Measurements from ENCODE around the gene ADGRG1. TPM values are rescaled to one million over a fixed set of nuclear protein-coding genes. Genes with fewer than 3 reads are reported as not detected.

ADGRG1 gene
- total RNA-seq, 1 experiment from 2014 or later = 131 TPM

DNA sequence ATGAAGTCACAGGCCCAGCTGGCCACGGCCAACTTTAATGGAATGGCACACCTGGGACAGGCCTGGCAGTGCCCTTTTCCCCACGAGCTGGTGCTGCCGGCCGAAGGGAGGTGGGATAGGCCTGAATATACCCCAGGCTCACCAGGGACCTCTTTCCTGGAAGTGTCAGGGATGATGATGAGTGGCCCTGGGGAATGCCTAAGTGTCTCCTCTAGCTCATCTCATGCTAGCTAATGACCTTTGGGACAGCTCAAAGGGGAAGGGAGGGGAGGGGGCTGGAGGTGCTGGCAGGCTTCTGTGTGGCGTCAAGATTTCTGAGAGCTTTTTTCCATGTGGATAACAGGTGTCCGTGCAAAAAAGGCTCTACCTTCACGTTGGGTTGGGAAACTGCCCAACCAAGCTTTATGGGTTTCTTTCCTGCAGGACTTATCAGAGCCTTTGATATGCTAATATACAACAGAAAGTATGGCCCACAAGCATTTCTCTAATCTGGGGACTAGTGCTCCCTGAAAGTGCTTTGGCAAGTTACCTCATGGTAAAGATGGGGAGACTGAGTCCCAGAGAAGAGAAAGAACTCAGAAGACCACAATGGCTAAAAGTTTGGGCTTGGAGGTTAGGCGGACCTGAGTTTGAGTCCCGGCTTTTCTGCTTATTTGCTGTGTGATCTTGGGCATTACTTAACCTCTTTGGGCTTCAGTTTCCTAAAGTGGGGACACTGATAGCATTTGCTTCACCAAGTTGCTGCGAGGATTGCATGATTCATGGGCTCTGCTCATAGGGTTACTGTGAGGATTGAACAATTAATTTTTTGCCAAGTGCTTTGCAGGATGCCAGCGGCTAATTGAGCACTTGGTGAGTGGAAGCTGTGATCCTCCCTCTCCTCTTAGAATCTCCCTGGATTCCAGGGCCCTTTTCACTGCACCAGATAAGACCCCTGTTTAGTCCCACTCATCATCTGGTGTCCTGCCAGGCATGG is 14.0 kb downstream of the ADGRG1 start:
- Histone ChIP-seq H3K36me3 (ENCODE audit: low read depth) (peaks cover 11% of the 10 kb centered on the region; the same call in 1 of the 2 replicates), H2AFZ (no peak overlapping the region), H3K4me1 (replicated peaks; ENCODE audit: insufficient read depth) (peaks cover 71% of the 10 kb centered on the region), H3K4me2 (peak overlapping the region; percentile 48), H3K27me3 (ENCODE audit: insufficient read depth, low read depth) (no peaks in the 10 kb centered on the region), H3K27ac (peak overlapping the region; percentile 70), H3K9me2 (ENCODE audit: insufficient read depth) (no peaks in the 10 kb centered on the region), H3K9me3 (ENCODE audit: insufficient read depth, low read depth) (no peaks in the 10 kb centered on the region), H3K4me3 (no peak overlapping the region), H3K79me2 (ENCODE audit: low read depth) (peaks cover 27% of the 10 kb centered on the region), H3F3A (ENCODE audit: insufficient read depth, low read depth) (peaks cover 53% of the 10 kb centered on the region), H4K20me1 (ENCODE audit: insufficient read depth) (no peaks in the 10 kb centered on the region)
- POLR2A ChIA-PET (ENCODE audit: unreplicated experiment) = no interaction called here
- no peak for TF ChIP-seq EZH2 (IDR thresholded peaks at IDR 0.05; ENCODE audit: low read depth)
- CTCF ChIA-PET = interaction anchor here (0.5 to 1.5 kb wide), 6 partner anchors 13 to 93 kb away, joined by 3 to 11 read pairs (median 4); partner anchors contain the start of gene KATNB1
- peak in 1 of 2 experiments; percentile 50 for DNase-seq
- intact Hi-C loops (cut with micrococcal nuclease; ENCODE audit: unreplicated experiment) = loop anchor here (1.0 kb wide), 2 partner anchors 14 to 19 kb away; partner anchors contain the start of gene ADGRG1
- no TSS peak for BruUV-seq (replicated peaks)

- H3K4me1 ChIP-seq (replicated peaks; ENCODE audit: insufficient read depth) = peaks cover 77% of the 10 kb centered on the region
- ChIA-PET CTCF (interaction anchor here (0.8 to 1.5 kb wide), 4 partner anchors 16 to 220 kb away, joined by 3 to 11 read pairs (median 6); no protein-coding TSS in a partner anchor), POLR2A (ENCODE audit: unreplicated experiment) (interaction anchor here (0.6 to 1.2 kb wide), 4 partner anchors 15 to 23 kb away, joined by 3 to 13 read pairs (median 5); partner anchors contain the start of gene ADGRG1)
- no peaks in the 10 kb centered on the region for H3K9me2 ChIP-seq (ENCODE audit: insufficient read depth)
- H2AFZ ChIP-seq = no peak overlapping the region
- H3K4me2 ChIP-seq = peak overlapping the region; percentile 48
- H3K9me3 ChIP-seq (ENCODE audit: insufficient read depth, low read depth) = no peaks in the 10 kb centered on the region
- H3K36me3 ChIP-seq (ENCODE audit: low read depth) = peaks cover 11% of the 10 kb centered on the region; the same call in 1 of the 2 replicates
- H3F3A ChIP-seq (ENCODE audit: insufficient read depth, low read depth) = peaks cover 62% of the 10 kb centered on the region
- no peak overlapping the region for H3K4me3 ChIP-seq
- H3K27ac ChIP-seq = peak overlapping the region; percentile 70
- peaks cover under 1% of the 10 kb centered on the region for H4K20me1 ChIP-seq (ENCODE audit: insufficient read depth)
- no peaks in the 10 kb centered on the region for H3K27me3 ChIP-seq (ENCODE audit: insufficient read depth, low read depth)
- TF ChIP-seq CTCF (conservative IDR thresholded peaks at IDR 0.05) (no peak), EZH2 (IDR thresholded peaks at IDR 0.05; ENCODE audit: low read depth) (no peak)
- intact Hi-C loops (cut with micrococcal nuclease; ENCODE audit: unreplicated experiment) = loop anchor here (1.0 kb wide), 2 partner anchors 15 to 20 kb away; partner anchors contain the start of gene ADGRG1
- H3K79me2 ChIP-seq (ENCODE audit: low read depth) = peaks cover 25% of the 10 kb centered on the region
- peak; percentile 84 to 87 for DNase-seq
- BruUV-seq (replicated peaks) = no TSS peak
Measured at GRCh38 chr16:57643147-57643874, 14.9 kb downstream of the ADGRG1 start.

- DNase-seq = no peak
- Histone ChIP-seq H3F3A (ENCODE audit: insufficient read depth, low read depth) (peaks cover 67% of the 10 kb centered on the region), H3K9me2 (ENCODE audit: insufficient read depth) (no peaks in the 10 kb centered on the region), H3K36me3 (ENCODE audit: low read depth) (peaks cover 11% of the 10 kb centered on the region; the same call in 1 of the 2 replicates), H3K4me1 (replicated peaks; ENCODE audit: insufficient read depth) (peaks cover 77% of the 10 kb centered on the region), H3K27ac (peak overlapping the region; percentile 70), H3K27me3 (ENCODE audit: insufficient read depth, low read depth) (no peaks in the 10 kb centered on the region), H3K4me2 (peak overlapping the region; percentile 48), H3K9me3 (ENCODE audit: insufficient read depth, low read depth) (no peaks in the 10 kb centered on the region), H2AFZ (no peak overlapping the region), H4K20me1 (ENCODE audit: insufficient read depth) (peaks cover 6% of the 10 kb centered on the region), H3K4me3 (no peak overlapping the region), H3K79me2 (ENCODE audit: low read depth) (peaks cover 28% of the 10 kb centered on the region)
- ChIA-PET POLR2A (ENCODE audit: unreplicated experiment) (interaction anchor here (1.1 to 1.2 kb wide), 3 partner anchors 15 to 21 kb away, joined by 3 to 13 read pairs (median 7); partner anchors contain the start of gene ADGRG1), CTCF (interaction anchor here (0.8 to 1.5 kb wide), 4 partner anchors 17 to 219 kb away, joined by 3 to 11 read pairs (median 6); no protein-coding TSS in a partner anchor)
- intact Hi-C loops (cut with micrococcal nuclease; ENCODE audit: unreplicated experiment) = loop anchor here (1.0 kb wide), 2 partner anchors 16 to 21 kb away; partner anchors contain the start of gene ADGRG1
- no TSS peak for BruUV-seq (replicated peaks)
- TF ChIP-seq CTCF (conservative IDR thresholded peaks at IDR 0.05) (no peak), EZH2 (IDR thresholded peaks at IDR 0.05; ENCODE audit: low read depth) (no peak)
Measured at GRCh38 chr16:57643910-57644309, 15.5 kb downstream of the ADGRG1 start.
